Measurements from ENCODE around the gene CAMK1D. TPM values are rescaled to one million over a fixed set of nuclear protein-coding genes. Genes with fewer than 3 reads are reported as not detected.

CAMK1D gene
- total RNA-seq, 2 experiments from 2014 or later, result 11.9 to 15.4 TPM

- no peaks in the 10 kb centered on the region for H3K27me3 Mint-ChIP-seq
- peaks cover 24% of the 10 kb centered on the region for H3K9me3 Mint-ChIP-seq
- DNase-seq, result no peak
- no peak overlapping the region for H3K27ac Mint-ChIP-seq
- H3K4me3 Mint-ChIP-seq, result no peak overlapping the region
- peaks cover 7% of the 10 kb centered on the region for H3K4me1 Mint-ChIP-seq
- peaks cover 17% of the 10 kb centered on the region for H3K36me3 Mint-ChIP-seq
Observed at GRCh38 chr10:12579954-12580858, 230.9 kb downstream of the CAMK1D start.

- no peaks in the 10 kb centered on the region for H3K27me3 Mint-ChIP-seq
- H3K4me1 Mint-ChIP-seq, result peaks cover 29% of the 10 kb centered on the region
- peaks cover 11% of the 10 kb centered on the region for H3K36me3 Mint-ChIP-seq
- DNase-seq, result no peak
- no peak overlapping the region for H3K4me3 Mint-ChIP-seq
- no peak overlapping the region for H3K27ac Mint-ChIP-seq
- H3K9me3 Mint-ChIP-seq, result peaks cover 24% of the 10 kb centered on the region
Observed at GRCh38 chr10:12583891-12584595, 234.7 kb downstream of the CAMK1D start.

- DNase-seq, result no peak
- Mint-ChIP-seq H3K27me3 (no peaks in the 10 kb centered on the region), H3K4me3 (no peak overlapping the region), H3K4me1 (peaks cover 45% of the 10 kb centered on the region), H3K9me3 (peaks cover 16% of the 10 kb centered on the region), H3K27ac (no peak overlapping the region), H3K36me3 (peaks cover 11% of the 10 kb centered on the region)
Observed at GRCh38 chr10:12586741-12587140, 237.4 kb downstream of the CAMK1D start.

GRCh38 chr10:12587451-12587888, 238.1 kb downstream of the CAMK1D start:
- H3K4me3 Mint-ChIP-seq, result no peak overlapping the region
- H3K27me3 Mint-ChIP-seq, result no peaks in the 10 kb centered on the region
- peaks cover 10% of the 10 kb centered on the region for H3K9me3 Mint-ChIP-seq
- no peak overlapping the region for H3K27ac Mint-ChIP-seq
- peaks cover 11% of the 10 kb centered on the region for H3K36me3 Mint-ChIP-seq
- peaks cover 48% of the 10 kb centered on the region for H3K4me1 Mint-ChIP-seq
- DNase-seq, result no peak

GRCh38 chr10:12588091-12588860, 238.9 kb downstream of the CAMK1D start:
- peaks cover 8% of the 10 kb centered on the region for H3K9me3 Mint-ChIP-seq
- H3K27ac Mint-ChIP-seq, result peak overlapping the region; percentile 57
- no peaks in the 10 kb centered on the region for H3K27me3 Mint-ChIP-seq
- H3K36me3 Mint-ChIP-seq, result peaks cover 11% of the 10 kb centered on the region
- DNase-seq, result peak; percentile 3
- peaks cover 50% of the 10 kb centered on the region for H3K4me1 Mint-ChIP-seq
- H3K4me3 Mint-ChIP-seq, result peak overlapping the region; percentile 67

- H3K9me3 Mint-ChIP-seq, result peaks cover 6% of the 10 kb centered on the region
- H3K36me3 Mint-ChIP-seq, result peaks cover 9% of the 10 kb centered on the region
- no peak overlapping the region for H3K27ac Mint-ChIP-seq
- H3K4me3 Mint-ChIP-seq, result no peak overlapping the region
- H3K4me1 Mint-ChIP-seq, result peaks cover 56% of the 10 kb centered on the region
- H3K27me3 Mint-ChIP-seq, result no peaks in the 10 kb centered on the region
- no peak for DNase-seq
Observed at GRCh38 chr10:12589291-12589690, 239.9 kb downstream of the CAMK1D start.

GRCh38 chr10:12589791-12590190, 240.4 kb downstream of the CAMK1D start:
- Mint-ChIP-seq H3K27ac (no peak overlapping the region), H3K27me3 (no peaks in the 10 kb centered on the region), H3K9me3 (peaks cover 8% of the 10 kb centered on the region), H3K36me3 (peaks cover 14% of the 10 kb centered on the region), H3K4me3 (no peak overlapping the region), H3K4me1 (peaks cover 61% of the 10 kb centered on the region)
- DNase-seq, result no peak

GRCh38 chr10:12590675-12591659, 241.6 kb downstream of the CAMK1D start:
- H3K27ac Mint-ChIP-seq, result no peak overlapping the region
- H3K9me3 Mint-ChIP-seq, result peaks cover 13% of the 10 kb centered on the region
- no peak for DNase-seq
- no peaks in the 10 kb centered on the region for H3K27me3 Mint-ChIP-seq
- H3K4me1 Mint-ChIP-seq, result peaks cover 69% of the 10 kb centered on the region
- H3K36me3 Mint-ChIP-seq, result peaks cover 20% of the 10 kb centered on the region
- H3K4me3 Mint-ChIP-seq, result no peak overlapping the region

- DNase-seq, result no peak
Observed at GRCh38 chr10:12592967-12593366, 243.6 kb downstream of the CAMK1D start.

GRCh38 chr10:12594448-12594944, 245.1 kb downstream of the CAMK1D start:
- no peak overlapping the region for H3K4me3 Mint-ChIP-seq
- H3K27me3 Mint-ChIP-seq, result no peaks in the 10 kb centered on the region
- H3K4me1 Mint-ChIP-seq, result peaks cover 55% of the 10 kb centered on the region
- H3K36me3 Mint-ChIP-seq, result peaks cover 30% of the 10 kb centered on the region
- peak overlapping the region; percentile 76 for H3K27ac Mint-ChIP-seq
- H3K9me3 Mint-ChIP-seq, result peaks cover 16% of the 10 kb centered on the region
- peak; percentile 29 for DNase-seq

More at GRCh38 chr10:12592967-12593366, 243.6 kb downstream of the CAMK1D start:
- H3K9me3 Mint-ChIP-seq, result peaks cover 16% of the 10 kb centered on the region
- H3K36me3 Mint-ChIP-seq, result peaks cover 25% of the 10 kb centered on the region
- H3K4me1 Mint-ChIP-seq, result peaks cover 61% of the 10 kb centered on the region
- H3K27me3 Mint-ChIP-seq, result no peaks in the 10 kb centered on the region
- H3K27ac Mint-ChIP-seq, result no peak overlapping the region
- H3K4me3 Mint-ChIP-seq, result no peak overlapping the region

- Mint-ChIP-seq H3K27me3 (no peaks in the 10 kb centered on the region), H3K36me3 (peaks cover 30% of the 10 kb centered on the region), H3K27ac (no peak overlapping the region), H3K9me3 (peaks cover 20% of the 10 kb centered on the region), H3K4me1 (peaks cover 45% of the 10 kb centered on the region), H3K4me3 (no peak overlapping the region)
- no peak for DNase-seq
Observed at GRCh38 chr10:12595936-12596576, 246.7 kb downstream of the CAMK1D start.

- DNase-seq, result no peak
- Mint-ChIP-seq H3K27ac (no peak overlapping the region), H3K4me1 (peaks cover 42% of the 10 kb centered on the region), H3K4me3 (no peak overlapping the region), H3K36me3 (peaks cover 30% of the 10 kb centered on the region), H3K27me3 (no peaks in the 10 kb centered on the region), H3K9me3 (peaks cover 20% of the 10 kb centered on the region)
Observed at GRCh38 chr10:12597176-12597575, 247.8 kb downstream of the CAMK1D start.
